Mucosa of descending colon (tissue), 3 donors: ENCODE data around the gene TERF2IP. TPM values are rescaled to one million over a fixed set of nuclear protein-coding genes. Genes with fewer than 3 reads are reported as not detected.

ENCODE experiments used
- ATAC-seq: fragments of 200-7000 bp; cut with Tn5 transposase; one replicate; pipeline ENCODE4 v1.9.1; 2020; ENCODE audit warnings: mild to moderate bottlenecking, moderate library complexity
- DNase-seq, 3 donors: peaks; one replicate each; pipeline ENCODE4 v3.0.0-alpha.2; 2020
- H3K36me3 ChIP-seq: fragments of 200-600 bp; one replicate; pipeline ENCODE4 v1.8.0; 2021; ENCODE audit warnings: low read depth, mild to moderate bottlenecking
- H3K4me1 ChIP-seq: fragments of 200-600 bp; one replicate; pipeline ENCODE4 v1.8.0; 2021; ENCODE audit warnings: low read depth, mild to moderate bottlenecking
- H3K4me3 ChIP-seq: fragments of 200-600 bp; one replicate; pipeline ENCODE4 v1.8.0; 2021; ENCODE audit warnings: mild to moderate bottlenecking
- H3K9me3 ChIP-seq: fragments of 200-600 bp; one replicate; pipeline ENCODE4 v1.8.0; 2021; ENCODE audit warnings: mild to moderate bottlenecking
- intact Hi-C, 2 donors: fragments of 100-400 bp; cut with DNase I in 1 of 2; cut with micrococcal nuclease in 1 of 2; formaldehyde crosslinking; loops; one replicate each; pipeline versions ENCODE4 v1.11.0 to v1.11.1; 2022; cut with DNase I, micrococcal nuclease
- total RNA-seq, 3 donors: library from RNA; stranded (reverse); fragmentation: NEBNext Ultra II Directional in 2 of 3; extraction: Animal tissue kit (Norgen Biotek cat#: 25700) in 2 of 3; gene quantifications; one replicate each; pipeline versions ENCODE4 v1.2.1 to v1.2.4, GENCODE V29; 2021 to 2023
- TF ChIP-seq, protein P1 (sequence below): fragments of 200-600 bp; IDR thresholded peaks from one replicate; pipeline ENCODE4 v1.8.0; 2022; ENCODE audit warnings: antibody characterized with exemption, mild to moderate bottlenecking
- donor health status: DM: no; HTN: no; CAD: no; lungs with moderate emphysema.
- donor health status: DM: no; HTN: no; CAD: no.
- donor health status: DM: no; HTN: yes; CAD: no.

The TERF2IP gene
- total RNA-seq, 3 donors from 2014 or later: 26.0 to 49.6 (median 27.7) TPM

DNA sequence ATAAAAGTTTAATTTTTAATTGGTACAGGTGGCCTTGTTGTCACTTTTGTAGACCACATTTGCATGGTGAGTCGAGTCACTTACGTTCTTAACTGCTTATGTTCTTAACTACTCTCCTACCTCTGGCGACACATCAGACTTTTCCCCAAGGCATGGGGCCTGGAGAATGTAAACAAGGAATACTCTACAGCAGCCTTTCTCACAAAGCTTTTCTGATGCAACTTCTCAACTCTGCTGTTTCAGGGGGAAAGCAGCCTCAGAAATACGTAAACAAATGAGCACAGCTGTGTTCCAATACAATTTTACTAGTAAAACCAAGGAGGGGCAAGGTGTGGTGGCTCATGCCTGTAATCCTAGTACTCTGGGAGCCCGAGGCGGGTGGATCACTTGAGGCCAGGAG, 7.0 kb upstream of the TERF2IP start:
- peaks cover 7% of the 10 kb centered on the region for H3K4me1 ChIP-seq
- ATAC-seq: no peak
- H3K4me3 ChIP-seq: no peak overlapping the region
- TF ChIP-seq, protein P1, sequence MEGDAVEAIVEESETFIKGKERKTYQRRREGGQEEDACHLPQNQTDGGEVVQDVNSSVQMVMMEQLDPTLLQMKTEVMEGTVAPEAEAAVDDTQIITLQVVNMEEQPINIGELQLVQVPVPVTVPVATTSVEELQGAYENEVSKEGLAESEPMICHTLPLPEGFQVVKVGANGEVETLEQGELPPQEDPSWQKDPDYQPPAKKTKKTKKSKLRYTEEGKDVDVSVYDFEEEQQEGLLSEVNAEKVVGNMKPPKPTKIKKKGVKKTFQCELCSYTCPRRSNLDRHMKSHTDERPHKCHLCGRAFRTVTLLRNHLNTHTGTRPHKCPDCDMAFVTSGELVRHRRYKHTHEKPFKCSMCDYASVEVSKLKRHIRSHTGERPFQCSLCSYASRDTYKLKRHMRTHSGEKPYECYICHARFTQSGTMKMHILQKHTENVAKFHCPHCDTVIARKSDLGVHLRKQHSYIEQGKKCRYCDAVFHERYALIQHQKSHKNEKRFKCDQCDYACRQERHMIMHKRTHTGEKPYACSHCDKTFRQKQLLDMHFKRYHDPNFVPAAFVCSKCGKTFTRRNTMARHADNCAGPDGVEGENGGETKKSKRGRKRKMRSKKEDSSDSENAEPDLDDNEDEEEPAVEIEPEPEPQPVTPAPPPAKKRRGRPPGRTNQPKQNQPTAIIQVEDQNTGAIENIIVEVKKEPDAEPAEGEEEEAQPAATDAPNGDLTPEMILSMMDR: no peak
- no peak for DNase-seq
- intact Hi-C loops: no loop called here
- H3K9me3 ChIP-seq: no peaks in the 10 kb centered on the region
- no peaks in the 10 kb centered on the region for H3K36me3 ChIP-seq

DNA sequence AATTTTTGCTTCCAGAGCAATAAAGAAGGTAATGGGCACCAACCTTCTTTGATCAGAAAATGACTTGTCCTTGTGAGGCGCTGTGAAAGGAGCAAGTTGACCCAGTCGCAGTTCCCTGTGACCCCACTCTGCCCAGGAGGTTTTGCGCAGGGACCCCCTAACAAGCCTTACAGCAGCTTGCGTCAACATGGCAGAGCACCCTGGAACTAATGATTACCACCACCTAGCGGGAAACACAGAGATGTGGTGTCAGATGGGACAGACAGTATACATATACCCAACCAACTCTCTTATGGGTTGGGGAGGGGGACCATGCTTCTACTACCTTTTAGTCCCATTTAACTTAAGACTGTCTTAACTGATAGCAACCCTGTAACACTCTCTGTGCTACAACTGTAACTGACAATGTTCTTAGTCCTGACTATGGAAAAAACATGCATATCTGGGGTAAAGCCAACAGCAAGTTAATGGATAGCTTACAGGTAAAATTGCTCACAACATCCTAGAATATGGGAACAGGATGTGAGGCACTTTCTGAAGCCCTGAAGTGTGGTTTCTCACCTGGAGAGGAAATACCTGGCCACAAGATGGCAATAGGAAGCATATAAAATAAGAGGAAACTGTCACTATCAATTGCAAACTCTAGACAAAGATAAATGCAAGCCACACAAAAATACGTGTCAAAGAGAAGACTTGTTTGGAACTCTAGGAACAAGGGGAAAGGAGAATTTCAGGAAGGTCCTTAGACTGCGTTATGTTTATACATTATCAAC, 3.1 kb upstream of the TERF2IP start:
- Histone ChIP-seq H3K4me3 (no peak overlapping the region), H3K36me3 (no peaks in the 10 kb centered on the region), H3K4me1 (peaks cover 21% of the 10 kb centered on the region), H3K9me3 (no peaks in the 10 kb centered on the region)
- no peak for DNase-seq
- TF ChIP-seq, protein P1: no peak
- ATAC-seq: no peak
- intact Hi-C loops: no loop called here

DNA sequence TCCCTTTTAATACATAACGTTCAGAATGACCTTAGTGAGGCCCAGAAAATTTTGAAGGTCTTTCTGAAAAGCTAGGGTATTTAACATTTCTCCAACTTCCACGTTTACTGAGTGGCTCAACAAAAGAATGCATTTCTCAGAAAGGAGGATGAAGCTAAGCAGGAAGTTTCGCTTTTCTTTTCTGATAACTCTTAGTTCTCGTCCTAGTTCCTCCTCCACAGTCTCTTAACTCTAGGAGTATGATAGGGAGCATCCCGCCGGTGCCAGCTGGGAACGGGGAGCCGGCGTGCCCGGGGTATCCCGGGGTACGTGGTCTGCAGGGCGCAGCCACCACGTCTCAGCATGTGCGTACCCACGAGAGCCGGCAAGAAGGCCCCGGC, 471 bp upstream of the TERF2IP start:
- peaks cover 34% of the 10 kb centered on the region for H3K4me1 ChIP-seq
- intact Hi-C loops: no loop called here
- H3K4me3 ChIP-seq: peak overlapping the region; percentile 99
- no peaks in the 10 kb centered on the region for H3K36me3 ChIP-seq
- H3K9me3 ChIP-seq: no peaks in the 10 kb centered on the region
- TF ChIP-seq, protein P1: no peak
- ATAC-seq: peak; percentile 6
- DNase-seq: no peak

DNA sequence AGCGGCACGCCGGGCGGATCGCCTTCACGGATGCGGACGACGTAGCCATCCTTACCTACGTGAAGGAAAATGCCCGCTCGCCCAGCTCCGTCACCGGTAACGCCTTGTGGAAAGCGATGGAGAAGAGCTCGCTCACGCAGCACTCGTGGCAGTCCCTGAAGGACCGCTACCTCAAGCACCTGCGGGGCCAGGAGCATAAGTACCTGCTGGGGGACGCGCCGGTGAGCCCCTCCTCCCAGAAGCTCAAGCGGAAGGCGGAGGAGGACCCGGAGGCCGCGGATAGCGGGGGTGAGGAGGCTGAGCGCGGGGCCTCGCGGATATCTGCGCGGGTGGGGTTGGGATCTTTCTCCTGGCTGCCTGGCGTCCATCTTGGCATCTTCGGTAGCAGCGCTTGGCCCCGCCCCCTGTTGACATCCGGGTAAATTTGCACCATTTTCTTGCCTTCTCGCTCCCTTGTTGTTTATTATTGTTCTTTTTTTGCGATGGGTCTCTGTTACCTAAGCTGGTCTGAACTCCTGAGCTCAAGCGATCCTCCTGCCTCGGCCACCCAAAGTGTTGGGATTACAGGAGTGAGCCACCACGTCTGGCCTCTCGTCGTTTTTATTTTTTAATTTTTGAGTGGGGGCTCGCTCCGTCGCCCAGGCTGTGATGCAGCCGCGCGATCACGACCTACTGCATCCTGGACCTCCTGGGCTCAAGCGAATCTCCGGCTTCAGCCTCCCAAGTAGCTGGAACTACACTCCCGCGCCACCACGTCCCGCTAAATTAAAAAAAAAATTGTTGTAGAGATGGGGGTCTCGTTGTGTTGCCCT, 898 bp downstream of the TERF2IP start:
- intact Hi-C loops: no loop called here
- ATAC-seq (peak; percentile 74), DNase-seq (peak; percentile 89 to 95 (median 91))
- TF ChIP-seq, protein P1: no peak
- peak overlapping the region; percentile 99 for H3K4me3 ChIP-seq
- no peaks in the 10 kb centered on the region for H3K9me3 ChIP-seq
- no peaks in the 10 kb centered on the region for H3K36me3 ChIP-seq
- peaks cover 35% of the 10 kb centered on the region for H3K4me1 ChIP-seq

DNA sequence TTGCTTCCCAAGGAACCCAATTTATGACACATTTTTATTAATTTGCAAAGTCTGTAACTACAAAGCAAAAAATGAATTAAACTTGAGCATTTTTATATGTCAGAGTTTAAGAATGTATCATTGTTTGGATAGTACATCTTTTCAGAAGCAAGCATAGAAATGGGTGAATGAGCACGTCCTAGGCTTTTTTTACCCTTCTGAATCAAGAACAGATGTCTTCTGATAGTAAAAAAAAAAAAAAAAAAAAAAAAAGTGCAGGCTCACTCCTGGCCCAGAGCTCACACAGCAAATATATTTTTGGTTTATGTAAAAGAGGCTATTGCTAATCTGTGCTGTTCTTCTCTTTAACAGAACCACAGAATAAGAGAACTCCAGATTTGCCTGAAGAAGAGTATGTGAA, 6.3 kb downstream of the TERF2IP start:
- ATAC-seq: no peak
- peaks cover 14% of the 10 kb centered on the region for H3K4me1 ChIP-seq
- intact Hi-C loops: loop anchor here in 1 of 2 donors (10.0 kb wide), 1 partner anchor 101 kb away; no protein-coding TSS in a partner anchor

More for the DNA sequence above, 6.3 kb downstream of the TERF2IP start:
- H3K4me3 ChIP-seq: no peak overlapping the region
- peaks cover 25% of the 10 kb centered on the region for H3K36me3 ChIP-seq
- no peak for DNase-seq
- H3K9me3 ChIP-seq: no peaks in the 10 kb centered on the region
- TF ChIP-seq, protein P1: no peak
